Vagina (tissue), 2 donors: ENCODE data around the gene TSPAN33. TPM values are rescaled to one million over a fixed set of nuclear protein-coding genes. Genes with fewer than 3 reads are reported as not detected.
A peak's percentile ranks its signal among the peaks of the same experiment; 100 is the strongest.
"Not testable (repeated sequence)": the region's sequence is repeated elsewhere in the genome, so short reads cannot be mapped to it uniquely, and the experiment has no call there.

Experiments used
- DNase-seq, 2 donors: peaks; one replicate each; pipeline ENCODE4 v3.0.0-alpha.2; 2017; ENCODE audit errors: extremely low spot score in 2 of 2
- H3K27ac ChIP-seq: fragments of 200-600 bp; sonication (generic); one replicate; pipeline ENCODE4 v1.5.1; 2019
- H3K27me3 ChIP-seq: fragments of 200-600 bp; sonication (generic); one replicate; pipeline ENCODE4 v1.5.1; 2019
- H3K36me3 ChIP-seq, 2 donors: fragments of 200-600 bp; sonication (generic); one replicate each; pipeline ENCODE4 v1.5.1; 2017 to 2019
- H3K4me1 ChIP-seq: fragments of 200-600 bp; sonication (generic); one replicate; pipeline ENCODE4 v1.5.1; 2019
- H3K4me3 ChIP-seq, 2 donors: fragments of 200-600 bp; sonication (generic); 1 replicate in 1 of 2; 2 replicates in 1 of 2; pipeline ENCODE4 v1.5.1; 2016 to 2019
- H3K9me3 ChIP-seq: fragments of 200-600 bp; sonication (generic); one replicate; pipeline ENCODE4 v1.5.1; 2019
- CTCF ChIP-seq, 3 experiments: fragments of 450-650 bp in 2 of 3; fragments of 200-600 bp in 1 of 3; sonication (generic) in 1 of 3; IDR thresholded peaks; one replicate each; pipeline ENCODE4 v1.5.1; 2017 to 2019; ENCODE audit warnings: antibody characterized with exemption in 3 of 3, mild to moderate bottlenecking in 2 of 3, moderate library complexity in 2 of 3
- POLR2A ChIP-seq, 2 donors: fragments of 450-650 bp; IDR thresholded peaks; one replicate each; pipeline ENCODE4 v1.6.1; 2017; ENCODE audit warnings: antibody characterized with exemption in 2 of 2, mild to moderate bottlenecking in 2 of 2, moderate library complexity in 2 of 2
- POLR2AphosphoS5 ChIP-seq, 2 donors: sonication (generic); formaldehyde crosslinking; IDR thresholded peaks; one replicate each; pipeline ENCODE4 v1.9.0; 2017; ENCODE audit warnings: antibody characterized with exemption in 2 of 2, mild to moderate bottlenecking in 2 of 2, low read depth in 1 of 2; ENCODE audit not compliant: insufficient read depth in 1 of 2
- intact Hi-C: fragments of 100-400 bp; cut with DNase I; formaldehyde crosslinking; loops from one replicate; pipeline ENCODE4 v1.15.1; 2023
- total RNA-seq: library from RNA; depleted of rRNA; stranded (reverse); fragments of >200 nt; gene quantifications from one replicate; pipeline ENCODE4 v1.2.3, GENCODE V29; 2016

TSPAN33 gene
- total RNA-seq, 1 donor from 2014 or later = 2.7 TPM

- H3K36me3 ChIP-seq = no peaks in the 10 kb centered on the region
- intact Hi-C loops = no loop called here
- H3K9me3 ChIP-seq = no peaks in the 10 kb centered on the region
- H3K27ac ChIP-seq = peak overlapping the region; percentile 31
- H3K4me3 ChIP-seq = peak overlapping the region; percentile 47 to 48
- no peak for DNase-seq
- TF ChIP-seq CTCF (IDR thresholded peaks at IDR 0.05) (no peak), POLR2AphosphoS5 (IDR thresholded peaks at IDR 0.05; ENCODE audit: insufficient read depth in 1 of 2, low read depth in 1 of 2) (no peak), POLR2A (IDR thresholded peaks at IDR 0.05) (no peak)
- no peaks in the 10 kb centered on the region for H3K27me3 ChIP-seq
- H3K4me1 ChIP-seq = peaks cover 17% of the 10 kb centered on the region
Measured at GRCh38 chr7:129169686-129170440, 25.4 kb downstream of the TSPAN33 start.

- intact Hi-C loops = no loop called here
- TF ChIP-seq CTCF (IDR thresholded peaks at IDR 0.05) (no peak), POLR2AphosphoS5 (IDR thresholded peaks at IDR 0.05; ENCODE audit: insufficient read depth in 1 of 2, low read depth in 1 of 2) (no peak), POLR2A (IDR thresholded peaks at IDR 0.05) (no peak)
- Histone ChIP-seq H3K27ac (no peak overlapping the region), H3K9me3 (no peaks in the 10 kb centered on the region), H3K4me1 (peaks cover 17% of the 10 kb centered on the region), H3K27me3 (no peaks in the 10 kb centered on the region), H3K36me3 (no peaks in the 10 kb centered on the region), H3K4me3 (no peak overlapping the region)
- no peak for DNase-seq
Measured at GRCh38 chr7:129170441-129171021, 26.0 kb downstream of the TSPAN33 start.

GRCh38 chr7:129173861-129174260 is 29.4 kb downstream of the TSPAN33 start:
- H3K4me1 ChIP-seq, H3K4me3 ChIP-seq, H3K9me3 ChIP-seq, DNase-seq, intact Hi-C loops, H3K27me3 ChIP-seq, H3K36me3 ChIP-seq, H3K27ac ChIP-seq: not testable (repeated sequence)

- no peaks in the 10 kb centered on the region for H3K27me3 ChIP-seq
- no peaks in the 10 kb centered on the region for H3K4me1 ChIP-seq
- DNase-seq = no peak
- no peaks in the 10 kb centered on the region for H3K36me3 ChIP-seq
- no peaks in the 10 kb centered on the region for H3K9me3 ChIP-seq
- intact Hi-C loops = no loop called here
- H3K27ac ChIP-seq = no peak overlapping the region
- no peak overlapping the region for H3K4me3 ChIP-seq
- TF ChIP-seq POLR2A (IDR thresholded peaks at IDR 0.05) (no peak), POLR2AphosphoS5 (IDR thresholded peaks at IDR 0.05; ENCODE audit: insufficient read depth in 1 of 2, low read depth in 1 of 2) (no peak), CTCF (IDR thresholded peaks at IDR 0.05) (no peak)
Measured at GRCh38 chr7:129176916-129177710, 32.6 kb downstream of the TSPAN33 start.

- no peaks in the 10 kb centered on the region for H3K27me3 ChIP-seq
- TF ChIP-seq POLR2A (IDR thresholded peaks at IDR 0.05) = no peak
- no peak for TF ChIP-seq CTCF (IDR thresholded peaks at IDR 0.05)
- TF ChIP-seq POLR2AphosphoS5 (IDR thresholded peaks at IDR 0.05; ENCODE audit: insufficient read depth in 1 of 2, low read depth in 1 of 2) = peak in 1 of 2 donors; percentile 66
- H3K4me3 ChIP-seq = no peak overlapping the region
- H3K4me1 ChIP-seq = peaks cover 22% of the 10 kb centered on the region
- intact Hi-C loops = no loop called here
- no peaks in the 10 kb centered on the region for H3K36me3 ChIP-seq
- H3K27ac ChIP-seq = no peak overlapping the region
- no peaks in the 10 kb centered on the region for H3K9me3 ChIP-seq
- DNase-seq = no peak
Measured at GRCh38 chr7:129184981-129185670, 40.6 kb downstream of the TSPAN33 start.
